T-helper 17 cell (primary cell): ENCODE measurements around the gene AATK. TPM values are rescaled to one million over a fixed set of nuclear protein-coding genes. Genes with fewer than 3 reads are reported as not detected.
"Not testable (repeated sequence)": the region's sequence is repeated elsewhere in the genome, so short reads cannot be mapped to it uniquely, and the experiment has no call there.

Experiments
- ATAC-seq: fragments of 150-1000 bp; cut with Tn5 transposase; 2 replicates; pipeline ENCODE4 v1.10.0; 2021; ENCODE audit warnings: mild to moderate bottlenecking, moderate library complexity
- DNase-seq, 3 donors: peaks; one replicate each; pipeline versions ENCODE4 v3.0.0 to v3.0.0-alpha.2; 2020 to 2021
- H3K9me3 ChIP-seq: one replicate; pipeline ENCODE4 v1.7.0; 2013; ENCODE audit warnings: low read length, mild to moderate bottlenecking; ENCODE audit not compliant: control insufficient read depth, poor library complexity, severe bottlenecking
- H3K27ac Mint-ChIP-seq: one replicate; pipeline ENCODE4 v1.8.0; 2022; ENCODE audit warnings: mild to moderate bottlenecking, moderate library complexity, mixed read lengths
- H3K27me3 Mint-ChIP-seq: one replicate; pipeline ENCODE4 v1.8.0; 2022; ENCODE audit warnings: mixed read lengths
- H3K36me3 Mint-ChIP-seq: one replicate; pipeline ENCODE4 v1.8.0; 2022; ENCODE audit warnings: low read depth, mixed read lengths
- H3K4me1 Mint-ChIP-seq: one replicate; pipeline ENCODE4 v1.8.0; 2022; ENCODE audit warnings: mild to moderate bottlenecking, mixed read lengths
- H3K4me3 Mint-ChIP-seq: one replicate; pipeline ENCODE4 v1.8.0; 2022; ENCODE audit warnings: mild to moderate bottlenecking, moderate library complexity, mixed read lengths
- total RNA-seq, 4 donors: library from RNA in 2 of 4; stranded (reverse) in 2 of 4; gene quantifications; one replicate each; pipeline ENCODE4 v1.2.3 and lab custom pipeline; 2022 to 2026

AATK gene
- total RNA-seq, 2 donors from 2014 or later, result 1.9 to 2.2 TPM

- no peaks in the 10 kb centered on the region for H3K9me3 ChIP-seq
- peaks cover 12% of the 10 kb centered on the region for H3K27me3 Mint-ChIP-seq
- H3K4me3 Mint-ChIP-seq, result no peak overlapping the region
- DNase-seq (no peak), ATAC-seq (no peak)
- peaks cover 3% of the 10 kb centered on the region for H3K4me1 Mint-ChIP-seq
- H3K36me3 Mint-ChIP-seq, result no peaks in the 10 kb centered on the region
- H3K27ac Mint-ChIP-seq, result no peak overlapping the region
These were observed 17.0 kb downstream of the AATK start for GRCh38 chr17:81148986-81149533.

- H3K27ac Mint-ChIP-seq, result no peak overlapping the region
- ATAC-seq (no peak), DNase-seq (no peak)
- H3K4me1 Mint-ChIP-seq, result peaks cover 2% of the 10 kb centered on the region
- H3K27me3 Mint-ChIP-seq, result peaks cover 15% of the 10 kb centered on the region
- H3K36me3 Mint-ChIP-seq, result no peaks in the 10 kb centered on the region
- no peaks in the 10 kb centered on the region for H3K9me3 ChIP-seq
- H3K4me3 Mint-ChIP-seq, result no peak overlapping the region
These were observed 17.4 kb downstream of the AATK start for GRCh38 chr17:81148571-81148970.

GRCh38 chr17:81147701-81148100 lies 18.3 kb downstream of the AATK start:
- DNase-seq (no peak), ATAC-seq (no peak)
- Mint-ChIP-seq H3K27me3 (peaks cover 13% of the 10 kb centered on the region), H3K4me3 (no peak overlapping the region), H3K4me1 (no peaks in the 10 kb centered on the region), H3K27ac (no peak overlapping the region), H3K36me3 (no peaks in the 10 kb centered on the region)
- no peaks in the 10 kb centered on the region for H3K9me3 ChIP-seq

GRCh38 chr17:81146208-81146607 lies 19.8 kb downstream of the AATK start:
- H3K36me3 Mint-ChIP-seq, H3K9me3 ChIP-seq, H3K27ac Mint-ChIP-seq, H3K4me1 Mint-ChIP-seq, DNase-seq, ATAC-seq: not testable (repeated sequence)
- Mint-ChIP-seq H3K27me3 (peaks cover 13% of the 10 kb centered on the region), H3K4me3 (peak overlapping the region; percentile 31)

GRCh38 chr17:81144423-81144781 lies 21.6 kb downstream of the AATK start:
- Mint-ChIP-seq H3K36me3 (no peaks in the 10 kb centered on the region), H3K4me3 (no peak overlapping the region), H3K4me1 (no peaks in the 10 kb centered on the region), H3K27me3 (peaks cover 7% of the 10 kb centered on the region), H3K27ac (no peak overlapping the region)
- no peak for DNase-seq
- ATAC-seq, result no peak
- H3K9me3 ChIP-seq, result no peaks in the 10 kb centered on the region

GRCh38 chr17:81143717-81144422 lies 22.2 kb downstream of the AATK start:
- no peaks in the 10 kb centered on the region for H3K4me1 Mint-ChIP-seq
- no peaks in the 10 kb centered on the region for H3K9me3 ChIP-seq
- H3K36me3 Mint-ChIP-seq, result no peaks in the 10 kb centered on the region
- no peak for DNase-seq
- H3K27ac Mint-ChIP-seq, result no peak overlapping the region
- H3K27me3 Mint-ChIP-seq, result peaks cover 7% of the 10 kb centered on the region
- H3K4me3 Mint-ChIP-seq, result no peak overlapping the region
- ATAC-seq, result no peak

- no peak overlapping the region for H3K4me3 Mint-ChIP-seq
- no peaks in the 10 kb centered on the region for H3K36me3 Mint-ChIP-seq
- H3K4me1 Mint-ChIP-seq, result no peaks in the 10 kb centered on the region
- DNase-seq (no peak), ATAC-seq (no peak)
- peaks cover 7% of the 10 kb centered on the region for H3K27me3 Mint-ChIP-seq
- no peak overlapping the region for H3K27ac Mint-ChIP-seq
- H3K9me3 ChIP-seq, result no peaks in the 10 kb centered on the region
These were observed 22.9 kb downstream of the AATK start for GRCh38 chr17:81143200-81143527.

GRCh38 chr17:81142301-81143199 lies 23.5 kb downstream of the AATK start:
- DNase-seq (peak in 2 of 3 donors; percentile 36 to 49), ATAC-seq (peak; percentile 84)
- H3K9me3 ChIP-seq, result no peaks in the 10 kb centered on the region
- H3K4me3 Mint-ChIP-seq, result no peak overlapping the region
- H3K36me3 Mint-ChIP-seq, result no peaks in the 10 kb centered on the region
- peaks cover 7% of the 10 kb centered on the region for H3K27me3 Mint-ChIP-seq
- no peaks in the 10 kb centered on the region for H3K4me1 Mint-ChIP-seq
- H3K27ac Mint-ChIP-seq, result no peak overlapping the region

GRCh38 chr17:81140695-81141094 lies 25.3 kb downstream of the AATK start:
- Mint-ChIP-seq H3K36me3 (no peaks in the 10 kb centered on the region), H3K4me1 (no peaks in the 10 kb centered on the region), H3K27ac (no peak overlapping the region), H3K27me3 (peaks cover 7% of the 10 kb centered on the region), H3K4me3 (no peak overlapping the region)
- no peak for DNase-seq
- no peak for ATAC-seq
- H3K9me3 ChIP-seq, result no peaks in the 10 kb centered on the region

GRCh38 chr17:81140018-81140417 lies 26.0 kb downstream of the AATK start:
- peaks cover 7% of the 10 kb centered on the region for H3K27me3 Mint-ChIP-seq
- H3K4me1 Mint-ChIP-seq, result no peaks in the 10 kb centered on the region
- no peaks in the 10 kb centered on the region for H3K9me3 ChIP-seq
- no peak overlapping the region for H3K27ac Mint-ChIP-seq
- H3K4me3 Mint-ChIP-seq, result no peak overlapping the region
- ATAC-seq (no peak), DNase-seq (no peak)
- no peaks in the 10 kb centered on the region for H3K36me3 Mint-ChIP-seq

GRCh38 chr17:81139428-81139827 lies 26.6 kb downstream of the AATK start:
- H3K27me3 Mint-ChIP-seq, result peaks cover 7% of the 10 kb centered on the region
- no peak overlapping the region for H3K27ac Mint-ChIP-seq
- no peaks in the 10 kb centered on the region for H3K9me3 ChIP-seq
- DNase-seq (no peak), ATAC-seq (no peak)
- H3K36me3 Mint-ChIP-seq, result no peaks in the 10 kb centered on the region
- H3K4me3 Mint-ChIP-seq, result no peak overlapping the region
- H3K4me1 Mint-ChIP-seq, result no peaks in the 10 kb centered on the region

GRCh38 chr17:81138500-81138899 lies 27.5 kb downstream of the AATK start:
- DNase-seq (no peak), ATAC-seq (no peak)
- H3K9me3 ChIP-seq, result no peaks in the 10 kb centered on the region
- H3K36me3 Mint-ChIP-seq, result no peaks in the 10 kb centered on the region
- H3K4me3 Mint-ChIP-seq, result no peak overlapping the region
- H3K27me3 Mint-ChIP-seq, result peaks cover 1% of the 10 kb centered on the region
- peak overlapping the region; percentile 41 for H3K27ac Mint-ChIP-seq
- H3K4me1 Mint-ChIP-seq, result no peaks in the 10 kb centered on the region

GRCh38 chr17:81138083-81138482 lies 27.9 kb downstream of the AATK start:
- H3K4me3 Mint-ChIP-seq, result no peak overlapping the region
- H3K27ac Mint-ChIP-seq, result peak overlapping the region; percentile 41
- no peaks in the 10 kb centered on the region for H3K4me1 Mint-ChIP-seq
- H3K9me3 ChIP-seq, result no peaks in the 10 kb centered on the region
- no peak for ATAC-seq
- DNase-seq, result no peak
- no peaks in the 10 kb centered on the region for H3K36me3 Mint-ChIP-seq
- no peaks in the 10 kb centered on the region for H3K27me3 Mint-ChIP-seq
